GM18499 (cell line): ENCODE measurements around the gene URB2.
A peak's percentile ranks its signal among the peaks of the same experiment; 100 is the strongest.
"Not testable (repeated sequence)": the region's sequence is repeated elsewhere in the genome, so short reads cannot be mapped to it uniquely, and the experiment has no call there.

Experiments used
- ATAC-seq: cut with Tn5 transposase; IDR thresholded peaks from one replicate; pipeline ENCODE4 v1.9.1; 2021; ENCODE audit warnings: moderate number of reproducible peaks; ENCODE audit not compliant: insufficient read depth, unreplicated experiment

The URB2 gene

DNA sequence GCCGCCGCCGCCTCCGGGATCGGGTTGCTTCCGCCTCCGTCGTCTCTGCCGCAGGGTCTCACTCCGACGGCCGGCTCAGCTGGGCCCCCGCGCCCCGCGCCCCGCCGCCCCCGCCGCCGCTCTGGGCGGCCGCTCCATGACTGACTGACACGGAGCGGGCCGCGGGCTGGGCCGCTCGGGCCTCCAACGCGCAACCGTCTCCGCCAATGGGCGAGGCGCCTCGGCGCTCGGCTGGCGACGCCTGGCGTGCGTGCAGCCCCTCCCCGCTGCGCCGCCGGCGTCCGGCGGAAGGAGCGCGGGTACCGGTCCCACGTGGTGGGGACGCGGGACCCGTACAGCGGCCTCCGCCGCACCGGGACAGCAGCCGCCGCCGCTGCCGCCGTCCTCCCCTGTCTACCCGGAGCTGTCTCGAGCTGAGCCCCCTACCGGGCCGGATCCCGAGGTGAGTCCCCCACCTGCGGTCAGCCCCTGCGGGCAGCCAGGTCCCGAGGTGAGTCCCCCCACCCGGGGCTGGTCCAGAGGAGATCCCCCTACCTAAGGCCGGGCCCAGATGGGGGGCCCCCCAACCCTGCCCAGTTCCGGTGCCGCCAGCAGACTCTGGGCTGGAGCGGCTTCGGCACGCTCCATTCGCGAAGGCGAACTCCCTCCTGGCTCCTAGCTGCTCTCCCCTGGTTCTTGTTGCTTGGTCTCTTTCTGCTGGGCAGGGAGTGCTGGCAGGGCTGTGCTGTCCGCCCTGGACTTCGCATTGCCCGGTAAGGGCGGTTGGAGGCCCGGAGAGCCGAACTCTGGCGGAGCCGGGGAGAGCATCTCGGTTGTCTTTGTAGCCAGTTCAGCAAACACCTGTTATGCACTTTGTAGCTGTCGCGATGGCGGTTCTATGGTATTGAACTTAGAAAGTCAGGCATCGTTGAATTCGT, at the start of gene URB2, which contains the start of gene TAF5L:
Gene URB2 (plus strand): TSS at position 333 of the 917 bp plus-strand sequence. CDS start 1,387 bp downstream, outside the sequence.
Gene TAF5L (minus strand): TSS at position 208 of the 917 bp plus-strand sequence. CDS start 11,640 bp downstream, outside the sequence.
- ATAC-seq = peak; percentile 44

DNA sequence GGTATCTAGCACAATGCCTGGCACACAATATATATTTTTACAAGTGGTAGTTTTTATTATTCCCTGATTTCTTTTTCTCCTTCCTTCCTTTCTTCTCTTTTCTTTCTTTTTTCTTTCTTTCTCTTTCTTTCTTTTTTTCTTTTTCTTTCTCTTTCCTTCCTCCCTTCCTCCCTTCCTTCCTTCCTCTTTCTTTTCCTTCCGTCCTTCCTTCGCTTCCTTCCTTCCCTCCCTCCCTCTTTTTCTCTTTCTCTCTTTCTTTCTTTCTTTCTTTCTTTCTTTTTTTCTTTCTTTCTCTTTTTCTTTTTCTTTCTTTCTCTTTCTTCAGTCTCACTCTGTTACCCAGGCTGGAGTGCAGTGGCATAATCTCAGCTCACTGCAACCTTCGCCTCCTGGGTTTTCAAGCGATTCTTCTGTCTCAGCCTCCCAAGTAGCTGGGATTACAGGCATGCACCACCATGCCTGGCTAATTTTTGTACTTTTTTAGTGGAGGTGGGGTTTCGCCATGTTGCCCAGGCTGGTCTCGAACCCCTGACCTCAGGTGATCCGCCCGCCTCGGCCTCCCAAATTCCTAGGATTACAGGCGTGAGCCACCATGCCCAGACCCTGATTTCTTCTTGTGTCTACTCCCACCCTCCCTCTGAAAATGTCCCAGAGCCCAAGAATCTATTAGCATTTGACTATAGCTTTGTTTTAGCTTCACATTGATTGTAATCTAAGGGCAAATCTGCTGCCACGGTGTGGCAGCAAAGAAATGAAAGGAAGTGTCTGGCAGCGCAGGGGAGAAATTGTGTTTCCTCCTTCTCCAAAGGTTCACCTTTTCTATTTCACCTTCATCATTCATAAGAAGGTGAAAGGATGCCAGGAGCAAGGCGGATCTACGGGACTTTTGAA, 47.6 kb upstream of the URB2 start:
- ATAC-seq = no peak

DNA sequence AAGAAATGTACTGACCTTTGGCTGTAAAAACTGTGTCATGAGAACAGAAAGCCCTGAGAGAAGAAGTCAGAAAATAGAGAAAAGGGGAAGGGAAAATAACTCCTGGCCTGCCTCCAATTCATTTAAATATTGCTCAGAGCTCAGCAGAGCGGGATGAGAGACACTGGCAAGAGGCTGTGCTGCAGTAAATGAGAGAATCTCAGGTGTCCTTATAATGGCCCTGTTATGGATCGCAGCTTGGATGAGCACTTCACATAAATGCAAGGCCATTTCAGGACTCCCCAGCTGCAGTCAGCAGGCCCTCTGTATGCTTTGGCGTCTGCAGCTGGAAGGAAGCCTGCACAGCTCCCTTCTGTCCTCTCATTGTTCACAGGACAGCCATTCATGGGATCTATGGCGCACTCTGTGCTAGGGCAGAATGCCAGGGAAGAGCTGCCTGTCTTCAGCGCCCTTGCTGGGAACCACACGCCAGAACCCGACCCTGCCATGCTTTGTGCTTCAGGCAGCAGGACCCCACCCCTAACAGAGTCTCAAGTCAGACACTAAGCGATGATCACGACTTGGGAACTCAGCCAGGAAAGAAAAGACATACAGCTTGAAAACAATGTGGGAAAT, 46.9 kb upstream of the URB2 start:
- ATAC-seq = peak; percentile 63

DNA sequence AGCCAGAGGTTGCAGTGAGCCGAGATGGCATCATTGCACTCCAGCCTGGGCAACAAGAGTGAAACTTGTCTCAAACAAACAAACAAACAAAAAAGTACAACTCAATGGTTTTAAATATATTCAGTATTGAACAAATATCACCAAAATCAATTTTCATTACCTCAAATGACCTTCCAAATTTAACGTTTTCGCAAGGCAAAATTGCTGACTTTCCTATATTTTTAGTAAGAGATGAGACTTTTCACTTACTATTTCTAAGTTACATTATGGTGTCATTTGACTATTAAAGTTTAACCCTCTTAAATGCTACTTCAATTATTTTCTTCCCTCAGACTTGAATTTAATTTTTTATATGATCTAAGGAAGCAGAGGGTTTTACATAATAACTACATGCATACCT, 44.6 kb upstream of the URB2 start:
- no peak for ATAC-seq

DNA sequence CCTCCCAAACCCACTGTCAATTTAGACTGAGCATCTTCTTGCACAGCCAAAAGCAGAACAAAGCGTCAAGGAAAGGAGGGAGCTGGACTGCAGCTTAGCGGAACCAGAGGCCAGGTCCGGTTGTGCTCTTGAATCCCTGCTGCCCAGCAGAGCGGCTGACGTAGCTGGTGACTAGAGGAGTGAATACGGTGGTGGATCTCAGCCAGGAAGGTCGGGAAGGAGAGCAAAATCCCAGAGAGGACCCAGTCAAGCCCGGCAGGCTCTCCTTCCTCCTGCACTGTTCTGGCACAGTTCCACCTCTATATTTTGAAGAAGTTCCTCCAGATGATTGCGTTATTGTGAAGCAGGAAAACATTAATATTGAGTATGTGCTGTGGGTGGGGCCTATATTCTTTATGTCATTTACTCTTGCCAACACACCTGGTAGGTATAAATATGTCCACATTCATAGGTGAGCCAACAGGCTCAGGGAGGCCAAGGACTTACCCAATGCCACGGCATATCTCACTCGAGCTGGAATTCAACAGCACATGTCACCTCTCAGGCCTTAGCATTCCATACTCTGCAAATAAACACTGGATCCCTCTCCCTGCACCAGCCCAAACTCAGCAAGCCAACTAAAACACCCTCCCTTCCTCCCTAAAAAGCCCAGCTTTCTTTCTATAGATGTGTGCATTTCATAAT, 43.9 kb upstream of the URB2 start:
- no peak for ATAC-seq

DNA sequence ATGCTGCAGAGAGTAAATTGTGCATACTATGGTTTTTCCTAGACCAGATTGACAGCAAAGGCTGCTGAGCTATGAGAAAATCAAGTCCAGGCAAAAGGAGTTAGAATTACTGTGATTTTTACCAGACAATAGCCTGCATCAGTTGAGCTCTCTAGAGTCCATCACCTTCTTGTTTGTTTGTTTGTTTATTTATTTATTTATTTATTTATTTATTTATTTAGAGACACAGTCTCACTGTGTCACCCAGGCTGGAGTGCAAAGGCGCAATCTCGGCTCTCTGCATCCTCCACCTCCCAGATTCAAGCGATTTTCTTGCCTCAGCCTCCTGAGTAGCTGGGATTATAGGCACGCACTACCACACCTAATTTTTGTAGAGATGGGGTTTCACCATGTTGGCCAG, 43.3 kb upstream of the URB2 start:
- ATAC-seq = no peak

DNA sequence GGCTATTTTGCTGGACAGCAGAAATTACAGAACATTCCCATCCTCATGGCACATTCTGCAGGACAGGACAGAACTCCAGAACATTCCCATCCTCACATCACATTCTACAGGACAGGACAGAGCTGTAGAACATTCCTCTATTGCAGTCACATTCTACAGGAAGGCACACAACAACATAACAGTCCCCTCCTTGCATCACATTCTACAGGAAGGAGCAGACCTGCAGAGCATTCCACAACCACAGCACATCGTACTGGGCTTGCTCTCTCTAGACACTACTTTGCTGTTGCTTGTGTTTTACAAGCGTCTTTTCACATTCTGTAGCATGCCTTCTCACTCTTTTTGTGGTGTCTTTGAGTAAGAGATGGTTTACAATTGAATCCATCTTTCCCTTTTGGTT, 40.7 kb upstream of the URB2 start:
- no peak for ATAC-seq

DNA sequence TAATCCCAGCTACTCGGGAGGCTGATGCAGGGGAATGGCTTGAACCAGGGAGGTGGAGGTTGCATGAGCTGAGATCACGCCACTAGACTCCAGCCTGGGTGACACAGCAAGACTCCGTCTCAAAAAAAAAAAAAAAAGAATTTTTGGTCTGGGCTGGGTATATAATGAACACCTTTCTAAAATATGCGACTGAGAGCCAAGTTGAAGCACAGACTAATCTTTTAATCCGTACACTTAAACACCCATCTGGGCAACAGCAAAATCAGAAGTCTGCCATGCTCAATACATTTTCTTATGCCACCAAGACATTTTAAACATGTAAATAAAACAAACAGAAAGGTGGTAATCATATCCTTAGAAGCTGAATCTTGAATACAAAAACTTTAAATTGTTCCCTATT, 35.9 kb upstream of the URB2 start:
- no peak for ATAC-seq

DNA sequence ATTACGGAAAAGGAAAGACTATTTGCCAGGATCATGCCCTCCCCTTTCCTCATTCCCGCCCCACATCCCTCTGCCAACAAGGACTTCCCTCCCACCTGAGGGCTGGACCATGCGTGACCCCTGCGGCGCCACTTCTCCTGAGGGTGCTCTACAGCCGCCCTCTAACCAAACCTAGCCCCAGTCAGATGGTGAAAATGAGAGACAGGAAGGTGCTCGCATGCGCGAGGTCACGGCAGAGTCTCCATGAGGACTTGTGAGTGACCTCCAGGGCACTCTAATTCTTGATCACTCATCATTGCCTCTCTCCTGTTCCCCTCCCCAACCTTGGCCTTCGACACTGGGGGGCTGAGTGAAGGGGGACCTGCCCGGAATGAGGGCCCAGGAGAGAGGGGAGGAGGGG, 32.2 kb upstream of the URB2 start:
- ATAC-seq = no peak

DNA sequence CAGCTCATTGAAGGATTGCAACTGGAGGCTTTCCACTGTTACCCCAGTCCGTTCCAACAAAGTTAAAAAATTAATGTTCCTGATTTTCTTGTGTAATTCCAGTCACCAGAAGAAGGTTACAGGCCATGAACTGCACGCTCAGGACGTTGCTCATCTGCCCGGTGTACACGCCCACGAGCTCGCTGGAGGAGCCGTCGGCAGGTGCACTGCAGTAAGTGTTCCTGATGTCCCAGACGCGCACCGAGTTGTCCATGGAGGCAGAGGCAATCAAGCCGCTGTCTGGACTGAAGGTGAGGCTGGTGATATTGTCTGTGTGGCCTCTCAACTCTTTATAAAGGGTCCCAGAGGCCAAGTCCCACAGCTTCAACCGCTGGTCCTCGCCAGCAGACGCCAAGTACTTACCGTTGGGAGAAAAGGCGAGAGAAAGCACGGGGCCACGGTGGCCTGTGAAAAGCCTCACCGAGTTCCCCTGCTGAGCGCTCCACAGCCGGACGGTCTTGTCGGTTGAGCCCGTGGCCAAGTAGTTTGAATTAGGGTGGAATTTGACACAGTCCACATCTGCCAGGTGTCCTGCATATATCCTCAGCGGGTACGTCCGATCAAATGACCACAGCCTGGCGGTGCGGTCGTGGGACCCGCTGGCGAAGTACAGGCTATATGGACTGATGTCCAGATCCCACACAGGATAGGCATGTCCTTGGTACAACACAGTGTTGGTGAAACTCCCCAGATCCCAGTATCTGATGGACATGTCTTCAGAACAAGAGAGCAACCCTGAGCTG, 31.6 kb upstream of the URB2 start:
- no peak for ATAC-seq

DNA sequence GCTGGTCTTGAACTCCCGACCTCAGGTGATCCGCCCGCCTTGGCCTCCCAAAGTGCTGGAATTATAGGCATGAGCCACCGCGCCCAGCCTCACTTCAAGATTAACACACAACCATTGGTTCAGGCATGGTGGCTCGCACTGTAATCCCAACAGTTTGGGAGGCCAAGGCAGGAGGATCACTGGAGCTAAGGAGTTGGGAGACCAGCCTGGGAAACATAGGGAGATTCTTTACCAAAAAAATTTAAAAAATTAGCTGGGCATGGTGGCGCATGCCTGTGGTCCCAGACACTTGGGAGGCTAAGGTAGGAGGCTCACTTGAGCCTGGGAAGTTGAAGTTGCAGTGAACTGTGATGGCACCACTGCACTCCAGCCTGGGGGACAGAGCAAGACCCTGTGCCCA, 30.2 kb upstream of the URB2 start:
- ATAC-seq = not testable (repeated sequence)

DNA sequence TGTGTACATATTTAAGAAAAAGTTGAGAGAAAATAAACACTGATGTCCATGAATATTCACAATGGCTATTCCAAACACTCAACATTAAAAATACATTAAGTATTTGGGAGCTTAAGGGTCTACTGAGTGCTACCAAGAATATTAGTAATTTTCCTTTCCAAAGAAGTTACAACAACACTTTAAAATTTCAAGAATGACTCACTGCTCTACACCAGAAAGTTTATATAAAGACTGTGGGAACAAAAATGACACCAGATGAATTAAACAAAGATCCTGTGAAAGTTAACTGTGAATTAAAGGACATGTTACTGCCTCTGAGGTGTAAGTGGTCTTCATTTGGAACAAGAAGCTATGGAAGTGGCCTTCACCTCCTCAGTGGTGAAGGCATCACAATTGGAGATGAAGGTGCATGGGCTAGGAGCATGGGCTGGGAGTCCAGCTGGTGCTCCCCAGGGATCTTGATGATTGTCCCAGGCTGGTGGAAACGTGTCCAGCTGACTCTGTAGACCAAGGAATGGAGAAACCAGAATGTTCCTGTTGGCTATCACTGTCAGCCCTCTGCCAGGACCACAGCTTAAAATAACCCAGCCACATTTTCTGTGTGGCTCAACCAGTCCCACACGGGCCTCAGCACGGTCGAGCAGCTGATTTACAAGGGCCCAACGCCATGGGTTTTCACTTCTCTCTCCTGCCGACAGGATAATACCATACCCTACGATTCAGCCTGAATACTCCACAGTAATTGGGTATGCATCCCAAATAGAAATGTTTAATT, 28.9 kb upstream of the URB2 start:
- ATAC-seq = no peak

DNA sequence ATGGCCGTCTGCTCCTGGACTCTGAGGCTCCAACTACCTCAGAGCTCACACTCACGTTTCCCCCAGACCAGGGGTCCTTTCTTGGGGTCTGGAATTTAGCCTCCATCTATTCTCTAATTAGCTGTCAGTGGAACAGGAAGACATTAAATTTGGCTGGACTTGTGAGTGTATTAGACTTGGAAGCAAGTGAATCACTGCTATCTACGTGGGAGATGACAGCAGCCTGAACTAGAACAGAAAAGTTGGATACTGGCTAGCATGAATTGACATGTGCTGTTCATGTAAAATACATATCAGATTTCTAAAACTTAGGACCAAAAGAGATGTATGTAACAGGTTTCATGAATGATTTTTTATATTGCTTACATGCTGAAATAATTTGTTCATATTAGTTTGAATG, 28.2 kb upstream of the URB2 start:
- ATAC-seq = no peak

DNA sequence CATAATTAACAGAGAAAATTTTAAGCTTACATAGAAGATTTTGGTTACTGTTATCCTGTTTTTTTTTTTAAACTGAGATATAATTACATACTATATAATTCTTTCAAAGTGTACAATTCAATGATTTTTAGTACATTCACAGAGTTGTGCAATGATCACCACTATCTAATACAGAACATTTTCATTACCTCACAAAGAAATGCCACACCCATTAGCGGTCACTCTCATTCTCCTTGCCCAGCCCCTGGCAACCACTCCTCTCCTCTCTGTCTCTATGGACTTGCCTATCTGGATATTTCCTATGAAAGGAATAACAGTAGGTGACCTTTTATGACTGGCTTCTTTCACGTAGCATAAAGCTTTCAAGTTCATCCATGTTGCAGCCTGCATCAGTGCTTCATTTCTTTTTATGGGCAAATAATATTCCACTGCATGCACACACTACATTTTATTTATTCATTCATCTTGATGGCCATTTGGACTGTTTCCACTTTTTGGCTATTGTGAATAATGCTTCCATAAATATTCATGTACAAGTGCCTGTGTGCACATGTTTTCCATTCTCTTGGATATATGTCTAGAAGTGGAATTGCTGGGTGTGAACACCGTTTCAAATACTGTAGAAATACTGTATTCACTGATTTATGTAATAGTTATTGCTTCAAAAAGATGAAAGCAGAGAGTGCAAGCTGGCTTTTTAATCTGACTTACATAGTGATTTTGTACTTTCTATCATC, 26.7 kb upstream of the URB2 start:
- ATAC-seq = no peak

DNA sequence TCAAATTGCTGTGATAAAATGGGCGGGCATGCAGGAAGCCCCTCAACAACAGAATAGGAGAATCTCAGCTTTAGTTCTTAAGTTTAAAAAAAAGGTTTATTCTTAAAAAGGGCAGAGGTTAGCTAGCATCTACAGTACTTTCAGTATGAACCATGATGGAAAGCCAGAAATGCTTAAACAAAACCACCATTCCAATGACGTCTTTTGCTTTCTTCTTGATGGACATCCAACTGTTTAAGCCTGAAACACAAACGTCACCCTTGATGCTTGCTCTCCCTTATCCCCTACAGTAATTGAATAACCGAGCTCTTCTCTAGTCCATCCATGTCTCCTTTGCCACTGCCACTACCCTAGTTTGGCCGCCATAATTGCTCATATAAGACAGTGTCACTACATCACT, 25.8 kb upstream of the URB2 start:
- ATAC-seq = no peak

DNA sequence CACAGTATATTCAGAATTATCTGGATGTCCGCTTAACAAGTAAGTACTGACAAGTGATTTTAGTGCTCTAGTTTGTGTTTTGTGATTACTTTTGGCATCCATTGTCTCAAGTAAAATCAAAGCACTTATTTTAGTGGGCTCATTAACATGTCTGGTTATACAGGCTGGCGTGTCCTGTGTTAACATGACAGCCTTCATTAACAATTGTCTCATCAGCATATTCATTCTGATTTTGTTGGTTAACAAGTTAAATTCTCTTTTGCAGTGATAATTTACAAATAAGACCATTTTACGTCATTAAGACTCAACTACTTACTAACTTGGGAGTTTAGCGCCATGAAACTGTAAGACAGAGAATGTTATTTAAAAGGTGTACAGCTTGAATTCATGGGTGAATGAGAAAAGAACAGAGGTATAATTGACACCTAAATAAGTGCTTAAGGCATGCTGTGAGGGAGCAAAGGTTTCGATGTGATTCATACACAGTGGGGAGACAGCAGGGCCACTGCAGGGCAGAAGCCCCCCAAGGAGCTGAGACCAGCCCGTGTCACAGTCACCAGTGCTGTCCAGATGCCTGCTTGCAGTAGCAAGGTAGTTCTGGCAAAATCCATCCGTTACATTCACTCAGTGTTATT, 22.6 kb upstream of the URB2 start:
- no peak for ATAC-seq

DNA sequence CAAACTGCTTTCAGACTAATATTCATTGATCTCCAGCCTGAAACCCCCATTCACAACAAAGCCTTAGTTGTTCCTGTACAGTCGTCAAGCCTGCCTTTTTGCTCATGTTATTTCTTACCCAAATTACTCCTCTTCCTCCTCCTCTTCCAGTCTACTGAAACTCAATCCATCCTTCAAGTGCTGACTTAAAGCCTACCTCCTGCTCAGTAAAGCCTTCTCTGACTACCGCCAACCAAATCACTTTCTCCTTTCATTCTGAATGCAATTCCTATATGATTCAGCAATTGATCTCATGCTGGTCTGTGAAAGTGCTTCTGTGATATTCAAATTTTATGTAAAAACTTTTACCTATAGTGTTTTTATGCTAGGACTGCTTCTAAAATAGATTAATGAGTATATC, 18.7 kb upstream of the URB2 start:
- ATAC-seq = no peak
